Epidermal melanocyte (primary cell): Measurements from ENCODE around the gene LGR6.

Experiments
- DNase-seq: peaks from one replicate; pipeline ENCODE4 v3.0.0; 2011; ENCODE audit warnings: low spot score; ENCODE audit not compliant: insufficient read length

The LGR6 gene

GRCh38 chr1:202263628-202264027 lies 70.0 kb downstream of the LGR6 start:
- no peak for DNase-seq

- DNase-seq = no peak
Measured at GRCh38 chr1:202264300-202264699, 70.7 kb downstream of the LGR6 start.

GRCh38 chr1:202264726-202265125 lies 71.1 kb downstream of the LGR6 start:
- no peak for DNase-seq

GRCh38 chr1:202266061-202266765 lies 72.6 kb downstream of the LGR6 start:
- DNase-seq = no peak

GRCh38 chr1:202268032-202268431 lies 74.4 kb downstream of the LGR6 start:
- no peak for DNase-seq

- no peak for DNase-seq
Measured at GRCh38 chr1:202268817-202269216, 75.2 kb downstream of the LGR6 start.

- DNase-seq = no peak
Measured at GRCh38 chr1:202270871-202271326, 77.3 kb downstream of the LGR6 start.

- no peak for DNase-seq
Measured at GRCh38 chr1:202272103-202272845, 78.7 kb downstream of the LGR6 start.

GRCh38 chr1:202274611-202275010 lies 81.0 kb downstream of the LGR6 start:
- DNase-seq = no peak

GRCh38 chr1:202275061-202275770 lies 81.6 kb downstream of the LGR6 start:
- no peak for DNase-seq

GRCh38 chr1:202276081-202276715 lies 82.6 kb downstream of the LGR6 start:
- DNase-seq = no peak

GRCh38 chr1:202276920-202277319 lies 83.3 kb downstream of the LGR6 start:
- DNase-seq = no peak

GRCh38 chr1:202278751-202279150 lies 85.2 kb downstream of the LGR6 start:
- no peak for DNase-seq

- no peak for DNase-seq
Measured at GRCh38 chr1:202279806-202280205, 86.2 kb downstream of the LGR6 start.

GRCh38 chr1:202280595-202280994 lies 87.0 kb downstream of the LGR6 start:
- DNase-seq = no peak

GRCh38 chr1:202281316-202282024 lies 87.9 kb downstream of the LGR6 start:
- no peak for DNase-seq

GRCh38 chr1:202282025-202282371 lies 88.4 kb downstream of the LGR6 start:
- DNase-seq = no peak

GRCh38 chr1:202282596-202283283 lies 89.1 kb downstream of the LGR6 start:
- DNase-seq = no peak

GRCh38 chr1:202283379-202283844 lies 89.8 kb downstream of the LGR6 start:
- peak; percentile 63 for DNase-seq

GRCh38 chr1:202283991-202284390 lies 90.4 kb downstream of the LGR6 start:
- DNase-seq = no peak
